ENCODE data around the gene ADCK1.

ADCK1 gene

GRCh38 chr14:77864085-77864484 is 64.2 kb downstream of the ADCK1 start:
- in situ Hi-C loops (cut with MboI; ENCODE audit: low sequenced_read_pairs) = loop anchor here (25.0 kb wide), 1 partner anchor 723 kb away; no protein-coding TSS in a partner anchor
- Histone ChIP-seq H3K36me3 (replicated peaks) (no peaks in the 10 kb centered on the region), H3K4me1 (no peaks in the 10 kb centered on the region), H3K9me3 (no peaks in the 10 kb centered on the region), H3K27me3 (ENCODE audit: low read depth) (no peaks in the 10 kb centered on the region), H3K4me3 (no peak overlapping the region)
- no peak for DNase-seq (ENCODE audit: low spot score in 2 of 2)

DNA sequence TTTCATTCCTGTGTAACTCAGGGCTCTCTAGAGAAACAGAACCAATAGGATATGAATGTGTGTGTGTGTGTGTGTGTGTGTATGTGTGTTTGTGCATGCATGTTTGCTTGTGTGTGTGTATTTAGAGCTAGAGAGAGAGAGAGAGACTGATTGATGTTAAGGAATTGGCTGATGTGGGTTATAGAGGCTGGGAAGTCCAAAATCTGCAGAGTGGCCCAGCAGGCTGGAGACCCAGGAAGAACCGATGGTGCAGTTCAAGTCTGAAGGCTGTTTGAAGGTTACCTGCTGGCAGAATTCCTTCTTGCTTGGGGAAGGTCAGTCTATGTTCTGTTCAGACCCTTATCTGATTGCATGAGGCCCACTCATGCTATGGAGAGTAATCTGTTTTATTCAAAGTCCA is 64.7 kb downstream of the ADCK1 start:
- in situ Hi-C loops (cut with MboI; ENCODE audit: low sequenced_read_pairs) = loop anchor here (25.0 kb wide), 1 partner anchor 723 kb away; no protein-coding TSS in a partner anchor
- Histone ChIP-seq H3K9me3 (no peaks in the 10 kb centered on the region), H3K36me3 (replicated peaks) (no peaks in the 10 kb centered on the region), H3K4me1 (no peaks in the 10 kb centered on the region), H3K4me3 (no peak overlapping the region), H3K27me3 (ENCODE audit: low read depth) (no peaks in the 10 kb centered on the region)
- no peak for DNase-seq (ENCODE audit: low spot score in 2 of 2)

DNA sequence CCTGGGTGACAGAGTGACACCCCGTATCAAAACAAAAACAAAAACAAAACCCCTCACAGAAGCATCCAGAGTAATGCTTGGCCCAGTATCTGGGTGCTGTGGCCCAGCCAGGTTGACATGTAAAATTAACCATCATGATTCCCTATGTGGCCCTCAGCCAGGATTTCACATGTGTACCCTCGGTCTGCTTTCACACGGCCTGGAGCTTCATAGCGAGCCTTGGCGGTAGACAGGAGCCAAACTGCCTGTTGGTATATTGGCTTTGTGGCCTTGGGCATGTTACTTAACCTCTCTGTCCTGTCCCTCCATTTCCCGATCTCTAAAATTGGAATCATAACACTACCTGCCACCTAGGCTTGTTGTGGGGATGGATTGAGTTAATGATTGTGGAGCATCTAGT is 65.5 kb downstream of the ADCK1 start:
- Histone ChIP-seq H3K9me3 (no peaks in the 10 kb centered on the region), H3K36me3 (replicated peaks) (no peaks in the 10 kb centered on the region), H3K27me3 (ENCODE audit: low read depth) (no peaks in the 10 kb centered on the region), H3K4me1 (no peaks in the 10 kb centered on the region), H3K4me3 (no peak overlapping the region)
- DNase-seq (ENCODE audit: low spot score in 2 of 2) = no peak
- in situ Hi-C loops (cut with MboI; ENCODE audit: low sequenced_read_pairs) = loop anchor here (25.0 kb wide), 1 partner anchor 722 kb away; no protein-coding TSS in a partner anchor

DNA sequence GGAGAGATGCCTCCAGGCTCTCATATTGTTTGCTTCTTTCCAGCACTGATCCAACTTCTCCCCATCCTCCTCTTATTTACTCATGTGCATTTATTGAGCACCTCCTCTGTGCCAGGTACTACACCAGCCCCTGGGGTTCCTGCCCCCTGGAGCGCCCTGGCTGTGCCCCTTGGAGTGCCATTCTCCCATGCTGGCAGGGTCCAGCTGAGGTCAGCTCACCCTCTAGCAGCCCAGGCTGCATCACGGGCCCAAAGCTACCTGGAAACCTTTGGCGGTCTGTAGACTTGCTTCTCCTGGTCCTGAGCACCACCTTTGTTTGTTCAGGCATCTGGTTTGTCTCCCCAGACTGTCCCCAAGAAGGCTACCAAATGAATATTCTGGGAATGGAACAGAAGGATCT is 67.0 kb downstream of the ADCK1 start:
- H3K9me3 ChIP-seq = no peaks in the 10 kb centered on the region
- in situ Hi-C loops (cut with MboI; ENCODE audit: low sequenced_read_pairs) = loop anchor here (25.0 kb wide), 1 partner anchor 720 kb away; no protein-coding TSS in a partner anchor

DNA sequence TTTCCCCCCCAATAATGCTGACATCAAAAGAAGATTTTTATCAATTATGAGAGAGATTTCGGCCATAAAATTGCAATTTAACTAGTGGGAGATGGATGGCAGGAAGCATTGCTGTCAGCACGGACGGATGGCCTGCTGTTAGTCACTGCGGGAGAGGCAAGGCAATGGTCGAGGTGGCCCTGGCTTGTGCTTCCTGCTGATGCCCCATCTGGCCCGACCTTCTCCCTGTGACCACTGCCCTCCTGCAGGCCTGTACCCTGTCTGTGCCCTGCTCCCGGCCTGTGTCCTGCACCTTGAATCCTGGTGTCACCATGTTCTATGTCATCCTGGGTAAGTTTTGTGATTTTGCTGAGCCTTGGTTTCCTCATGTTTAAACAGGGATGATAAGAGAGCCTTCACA is 67.6 kb downstream of the ADCK1 start:
- Histone ChIP-seq H3K9me3 (no peaks in the 10 kb centered on the region), H3K4me3 (no peak overlapping the region), H3K27me3 (ENCODE audit: low read depth) (no peaks in the 10 kb centered on the region), H3K36me3 (replicated peaks) (no peaks in the 10 kb centered on the region), H3K4me1 (no peaks in the 10 kb centered on the region)
- in situ Hi-C loops (cut with MboI; ENCODE audit: low sequenced_read_pairs) = loop anchor here (25.0 kb wide), 1 partner anchor 720 kb away; no protein-coding TSS in a partner anchor
- DNase-seq (ENCODE audit: low spot score in 2 of 2) = no peak

More for the DNA sequence above, 67.0 kb downstream of the ADCK1 start:
- Histone ChIP-seq H3K4me1 (no peaks in the 10 kb centered on the region), H3K36me3 (replicated peaks) (no peaks in the 10 kb centered on the region), H3K4me3 (no peak overlapping the region), H3K27me3 (ENCODE audit: low read depth) (no peaks in the 10 kb centered on the region)
- DNase-seq (ENCODE audit: low spot score in 2 of 2) = no peak

DNA sequence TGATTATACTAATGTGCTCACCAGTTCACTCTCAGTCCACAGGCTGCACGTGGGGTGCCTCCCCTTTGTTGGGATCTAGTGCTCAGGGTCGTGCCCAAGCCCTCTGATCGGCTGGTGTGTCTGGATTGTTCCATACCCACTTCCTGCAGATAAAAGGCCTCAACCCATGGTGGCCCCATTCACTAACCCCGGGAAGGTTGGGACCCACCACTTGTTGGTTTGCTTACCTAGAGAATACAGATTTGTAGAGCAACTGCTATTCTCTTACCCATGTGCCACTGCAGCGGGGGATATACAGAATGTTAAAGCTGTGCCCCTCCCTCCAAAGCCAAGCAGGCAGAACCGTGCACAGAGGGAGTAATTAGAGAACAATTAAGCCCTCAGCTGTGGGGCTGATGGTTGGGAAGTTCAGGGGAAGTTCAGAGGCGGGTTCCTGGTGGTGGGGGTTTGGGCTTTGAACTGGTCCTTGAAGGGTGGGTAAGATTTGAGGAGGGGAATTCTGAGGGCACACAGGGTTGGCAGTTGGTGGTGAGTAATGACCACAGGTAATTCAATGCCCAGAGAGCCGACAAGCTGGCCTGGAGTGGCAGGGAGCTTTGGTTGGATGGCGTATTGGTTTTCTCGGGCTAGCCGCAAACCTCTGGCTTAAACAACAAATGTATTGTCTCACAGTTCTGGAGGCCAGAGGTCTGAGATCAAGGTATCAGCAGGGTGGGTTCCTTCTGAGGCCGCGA is 68.8 kb downstream of the ADCK1 start:
- Histone ChIP-seq H3K27me3 (ENCODE audit: low read depth) (no peaks in the 10 kb centered on the region), H3K9me3 (no peaks in the 10 kb centered on the region), H3K36me3 (replicated peaks) (no peaks in the 10 kb centered on the region), H3K4me1 (no peaks in the 10 kb centered on the region), H3K4me3 (no peak overlapping the region)
- no peak for DNase-seq (ENCODE audit: low spot score in 2 of 2)
- in situ Hi-C loops (cut with MboI; ENCODE audit: low sequenced_read_pairs) = loop anchor here (25.0 kb wide), 1 partner anchor 719 kb away; no protein-coding TSS in a partner anchor

DNA sequence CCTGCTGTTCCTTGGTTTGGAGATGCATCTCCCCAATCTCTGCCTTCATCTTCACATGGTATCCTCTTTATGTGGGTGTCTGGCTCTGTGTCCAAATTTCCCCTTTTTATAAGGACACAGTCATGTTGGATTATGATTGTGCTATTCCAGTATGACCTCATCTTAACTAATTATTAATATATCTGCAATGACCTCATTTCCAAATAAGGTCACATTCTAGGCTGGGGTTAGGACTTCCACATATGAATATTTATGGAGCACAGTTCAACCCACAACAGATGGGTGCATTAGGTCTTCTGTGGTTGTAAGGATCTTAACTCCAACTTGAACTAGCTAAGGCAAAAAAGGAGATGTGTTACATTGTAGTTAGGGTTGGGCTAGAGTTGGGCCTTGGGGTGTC is 69.4 kb downstream of the ADCK1 start:
- DNase-seq (ENCODE audit: low spot score in 2 of 2) = no peak
- H3K9me3 ChIP-seq = no peaks in the 10 kb centered on the region
- H3K27me3 ChIP-seq (ENCODE audit: low read depth) = no peaks in the 10 kb centered on the region
- H3K36me3 ChIP-seq (replicated peaks) = no peaks in the 10 kb centered on the region
- H3K4me3 ChIP-seq = no peak overlapping the region
- H3K4me1 ChIP-seq = no peaks in the 10 kb centered on the region
- in situ Hi-C loops (cut with MboI; ENCODE audit: low sequenced_read_pairs) = loop anchor here (25.0 kb wide), 1 partner anchor 718 kb away; no protein-coding TSS in a partner anchor

- no peak for DNase-seq (ENCODE audit: low spot score in 2 of 2)
- Histone ChIP-seq H3K9me3 (no peaks in the 10 kb centered on the region), H3K4me3 (no peak overlapping the region), H3K4me1 (no peaks in the 10 kb centered on the region), H3K27me3 (ENCODE audit: low read depth) (no peaks in the 10 kb centered on the region), H3K36me3 (replicated peaks) (no peaks in the 10 kb centered on the region)
- in situ Hi-C loops (cut with MboI; ENCODE audit: low sequenced_read_pairs) = loop anchor here (25.0 kb wide), 1 partner anchor 717 kb away; no protein-coding TSS in a partner anchor
These were observed 70.7 kb downstream of the ADCK1 start for GRCh38 chr14:77870646-77871045.

DNA sequence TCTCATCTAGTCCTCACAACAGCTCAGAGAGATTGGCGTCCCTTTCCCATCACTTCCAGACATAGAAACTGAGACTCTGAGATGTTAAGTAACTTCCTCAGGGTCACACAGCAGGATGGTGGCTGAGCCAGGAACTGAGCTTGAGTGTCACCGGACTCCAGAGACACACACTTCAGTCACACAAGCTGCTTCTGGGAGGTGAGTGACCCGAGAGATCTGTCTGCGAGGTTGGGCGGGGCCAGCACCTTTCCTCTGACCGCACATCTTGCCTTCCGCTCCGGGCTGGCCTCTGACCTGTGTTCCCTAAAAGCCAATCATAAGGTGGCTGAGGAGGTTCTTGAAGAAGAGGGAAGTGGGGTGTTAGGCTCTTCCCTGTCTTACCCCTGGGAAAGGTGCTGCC is 72.2 kb downstream of the ADCK1 start:
- no peak for DNase-seq (ENCODE audit: low spot score in 2 of 2)
- no peaks in the 10 kb centered on the region for H3K4me1 ChIP-seq
- no peak overlapping the region for H3K4me3 ChIP-seq
- no peaks in the 10 kb centered on the region for H3K9me3 ChIP-seq
- H3K36me3 ChIP-seq (replicated peaks) = no peaks in the 10 kb centered on the region
- in situ Hi-C loops (cut with MboI; ENCODE audit: low sequenced_read_pairs) = loop anchor here (25.0 kb wide), 1 partner anchor 715 kb away; no protein-coding TSS in a partner anchor
- H3K27me3 ChIP-seq (ENCODE audit: low read depth) = no peaks in the 10 kb centered on the region

- Histone ChIP-seq H3K27me3 (ENCODE audit: low read depth) (no peaks in the 10 kb centered on the region), H3K4me1 (no peaks in the 10 kb centered on the region), H3K9me3 (no peaks in the 10 kb centered on the region), H3K36me3 (replicated peaks) (no peaks in the 10 kb centered on the region), H3K4me3 (no peak overlapping the region)
- no peak for DNase-seq (ENCODE audit: low spot score in 2 of 2)
- in situ Hi-C loops (cut with MboI; ENCODE audit: low sequenced_read_pairs) = loop anchor here (25.0 kb wide), 1 partner anchor 714 kb away; no protein-coding TSS in a partner anchor
These were observed 73.1 kb downstream of the ADCK1 start for GRCh38 chr14:77872983-77873382.

DNA sequence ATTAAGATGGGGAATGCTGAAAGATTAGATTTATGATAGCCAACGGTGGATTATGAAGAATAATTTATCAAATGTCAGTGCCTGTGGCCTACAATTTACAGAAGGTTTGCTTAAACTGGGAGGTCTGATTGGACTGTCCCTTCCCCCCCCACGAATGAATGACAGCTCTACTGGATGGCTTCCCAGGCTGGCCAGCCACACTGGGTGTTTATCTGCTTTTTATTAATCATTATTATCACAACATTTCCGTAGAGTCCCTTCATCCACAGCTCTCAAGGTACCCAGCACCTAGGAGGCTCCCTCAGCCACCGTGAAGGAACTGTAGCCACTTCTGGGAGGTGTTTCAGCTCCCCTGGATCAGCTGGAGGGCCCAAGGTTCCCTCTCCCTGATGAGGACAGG is 78.9 kb downstream of the ADCK1 start:
- no peak overlapping the region for H3K4me3 ChIP-seq
- no peaks in the 10 kb centered on the region for H3K36me3 ChIP-seq (replicated peaks)
- H3K27me3 ChIP-seq (ENCODE audit: low read depth) = no peaks in the 10 kb centered on the region
- in situ Hi-C loops (cut with MboI; ENCODE audit: low sequenced_read_pairs) = no loop called here
- no peaks in the 10 kb centered on the region for H3K4me1 ChIP-seq
- no peak for DNase-seq (ENCODE audit: low spot score in 2 of 2)
- H3K9me3 ChIP-seq = no peaks in the 10 kb centered on the region

- in situ Hi-C loops (cut with MboI; ENCODE audit: low sequenced_read_pairs) = no loop called here
- Histone ChIP-seq H3K4me1 (no peaks in the 10 kb centered on the region), H3K4me3 (no peak overlapping the region), H3K9me3 (no peaks in the 10 kb centered on the region), H3K27me3 (ENCODE audit: low read depth) (no peaks in the 10 kb centered on the region), H3K36me3 (replicated peaks) (no peaks in the 10 kb centered on the region)
- no peak for DNase-seq (ENCODE audit: low spot score in 2 of 2)
These were observed 80.1 kb downstream of the ADCK1 start for GRCh38 chr14:77880056-77880455.

GRCh38 chr14:77882098-77882497 is 82.2 kb downstream of the ADCK1 start:
- no peaks in the 10 kb centered on the region for H3K36me3 ChIP-seq (replicated peaks)
- H3K4me1 ChIP-seq = no peaks in the 10 kb centered on the region
- no peaks in the 10 kb centered on the region for H3K9me3 ChIP-seq
- H3K27me3 ChIP-seq (ENCODE audit: low read depth) = no peaks in the 10 kb centered on the region
- DNase-seq (ENCODE audit: low spot score in 2 of 2) = no peak
- in situ Hi-C loops (cut with MboI; ENCODE audit: low sequenced_read_pairs) = no loop called here
- no peak overlapping the region for H3K4me3 ChIP-seq

GRCh38 chr14:77882636-77883035 is 82.7 kb downstream of the ADCK1 start:
- Histone ChIP-seq H3K4me3 (no peak overlapping the region), H3K4me1 (no peaks in the 10 kb centered on the region), H3K9me3 (no peaks in the 10 kb centered on the region), H3K36me3 (replicated peaks) (no peaks in the 10 kb centered on the region), H3K27me3 (ENCODE audit: low read depth) (no peaks in the 10 kb centered on the region)
- in situ Hi-C loops (cut with MboI; ENCODE audit: low sequenced_read_pairs) = no loop called here
- DNase-seq (ENCODE audit: low spot score in 2 of 2) = no peak
